CD14-positive monocyte (primary cell): ENCODE data around the gene CNTNAP2. TPM values are rescaled to one million over a fixed set of nuclear protein-coding genes. Genes with fewer than 3 reads are reported as not detected.

ENCODE experiments used
- DNase-seq, 3 donors: peaks; one replicate each; pipeline ENCODE4 v3.0.0-alpha.2; 2011 to 2022
- H2AFZ ChIP-seq: 2 replicates; pipeline ENCODE4 v1.6.0; 2012; ENCODE audit warnings: mild to moderate bottlenecking, low read depth, low read length, inconsistent platforms; ENCODE audit not compliant: insufficient read depth, poor library complexity, severe bottlenecking
- H3K27ac ChIP-seq, 2 donors: 1 replicate in 1 of 2; 2 replicates in 1 of 2; pipeline ENCODE4 v1.5.1; 2012 to 2013; ENCODE audit warnings: low read length in 2 of 2, control low read depth in 1 of 2, inconsistent platforms in 1 of 2, low read depth in 1 of 2, mild to moderate bottlenecking in 1 of 2
- H3K27me3 ChIP-seq, 2 donors: one replicate each; pipeline versions ENCODE4 v1.6.0 to v1.6.1; 2011 to 2013; ENCODE audit warnings: low read length in 2 of 2; ENCODE audit not compliant: control insufficient read depth in 2 of 2, insufficient read depth in 2 of 2
- H3K36me3 ChIP-seq, 2 donors: replicated peaks in 1 of 2; 1 replicate in 1 of 2; 2 replicates in 1 of 2; pipeline versions ENCODE4 v1.5.1 to v1.6.1; 2012 to 2013; ENCODE audit warnings: low read length in 2 of 2, control low read depth in 1 of 2, inconsistent platforms in 1 of 2, mild to moderate bottlenecking in 1 of 2; ENCODE audit not compliant: insufficient read depth in 2 of 2, control insufficient read depth in 1 of 2
- H3K4me1 ChIP-seq, 2 donors: 1 replicate in 1 of 2; 2 replicates in 1 of 2; pipeline versions ENCODE4 v1.5.1 to v1.6.1; 2012 to 2013; ENCODE audit warnings: low read length in 2 of 2, control low read depth in 1 of 2, inconsistent platforms in 1 of 2, mild to moderate bottlenecking in 1 of 2, moderate library complexity in 1 of 2; ENCODE audit not compliant: insufficient read depth in 2 of 2, control insufficient read depth in 1 of 2
- H3K4me2 ChIP-seq: replicated peaks from 2 replicates; pipeline ENCODE3; 2012; ENCODE audit warnings: low read length, moderate library complexity, mild to moderate bottlenecking; ENCODE audit not compliant: poor library complexity, severe bottlenecking; ENCODE audit errors: extremely low read depth
- H3K4me3 ChIP-seq, 3 experiments: fragments of 200-600 bp in 1 of 3; sonication (generic) in 1 of 3; replicated peaks in 1 of 3; 1 replicate in 2 of 3; 2 replicates in 1 of 3; pipeline ENCODE4 v1.5.1; 2011 to 2013; ENCODE audit warnings: low read length in 3 of 3, mild to moderate bottlenecking in 3 of 3, control low read depth in 2 of 3, low read depth in 2 of 3, inconsistent platforms in 1 of 3, moderate library complexity in 1 of 3
- H3K79me2 ChIP-seq: 2 replicates; pipeline ENCODE4 v1.6.0; 2012; ENCODE audit warnings: mild to moderate bottlenecking, control low read depth, inconsistent platforms, low read length, moderate library complexity; ENCODE audit not compliant: insufficient read depth
- H3K9ac ChIP-seq: 2 replicates; pipeline ENCODE4 v1.6.0; 2017; ENCODE audit warnings: low read length, mild to moderate bottlenecking; ENCODE audit not compliant: insufficient read depth, poor library complexity, severe bottlenecking
- H3K9me3 ChIP-seq, 2 donors: replicated peaks in 1 of 2; 1 replicate in 1 of 2; 2 replicates in 1 of 2; pipeline versions ENCODE4 v1.5.1 to v1.6.1; 2012 to 2013; ENCODE audit warnings: low read length in 2 of 2, control low read depth in 1 of 2; ENCODE audit not compliant: control insufficient read depth in 1 of 2, insufficient read depth in 1 of 2
- H4K20me1 ChIP-seq: 2 replicates; pipeline ENCODE4 v1.6.0; 2012; ENCODE audit warnings: mild to moderate bottlenecking, low read length, control low read depth, moderate library complexity; ENCODE audit not compliant: insufficient read depth
- H3K27ac Mint-ChIP-seq, 7 donors: one replicate each; pipeline ENCODE4 v1.8.0; 2020; ENCODE audit warnings: mild to moderate bottlenecking in 7 of 7, mixed read lengths in 7 of 7, moderate library complexity in 6 of 7, inconsistent platforms in 2 of 7
- H3K27me3 Mint-ChIP-seq, 3 donors: one replicate each; pipeline ENCODE4 v1.8.0; 2021 to 2022; ENCODE audit warnings: low read depth in 3 of 3, mild to moderate bottlenecking in 3 of 3, mixed read lengths in 3 of 3, moderate library complexity in 3 of 3, inconsistent platforms in 1 of 3
- H3K36me3 Mint-ChIP-seq, 2 donors: one replicate each; pipeline ENCODE4 v1.8.0; 2020; ENCODE audit warnings: mixed read lengths in 2 of 2, inconsistent platforms in 1 of 2, mild to moderate bottlenecking in 1 of 2
- H3K4me1 Mint-ChIP-seq: one replicate; pipeline ENCODE4 v1.8.0; 2020; ENCODE audit warnings: mild to moderate bottlenecking, mixed read lengths
- H3K4me3 Mint-ChIP-seq, 2 donors: one replicate each; pipeline ENCODE4 v1.8.0; 2020; ENCODE audit warnings: mild to moderate bottlenecking in 2 of 2, mixed read lengths in 2 of 2, moderate library complexity in 1 of 2
- H3K9me3 Mint-ChIP-seq, 7 donors: one replicate each; pipeline ENCODE4 v1.8.0; 2020 to 2022; ENCODE audit warnings: mixed read lengths in 7 of 7, mild to moderate bottlenecking in 6 of 7, moderate library complexity in 6 of 7, inconsistent platforms in 2 of 7
- WGBS: methylation state at CpG from one replicate; pipeline ENCODE4 v1.1.5; 2013; ENCODE audit warnings: missing lambda C conversion rate; ENCODE audit not compliant: insufficient coverage; 5-methylcytosine and 5-hydroxymethylcytosine counted together
- intact Hi-C, 2 donors: fragments of 100-400 bp; cut with micrococcal nuclease; formaldehyde crosslinking; loops; one replicate each; pipeline versions ENCODE4 v1.15.0 to v1.15.1; 2023
- polyA plus RNA-seq, 3 donors: library from polyadenylated mRNA; depleted of rRNA in 1 of 3; unstranded in 2 of 3; stranded (reverse) in 1 of 3; fragments of 300-500 nt in 2 of 3; fragments of >200 nt in 1 of 3; fragmentation: Illumina TruSeq in 2 of 3; gene quantifications; 1 replicate in 2 of 3; 2 replicates in 1 of 3; pipeline ENCODE4 v1.2.3, GENCODE V29; 2012 to 2021
- TF ChIP-seq, protein P1 (sequence below): fragments of 200-600 bp; IDR thresholded peaks from one replicate; pipeline ENCODE4 v1.8.0; 2022; ENCODE audit warnings: antibody characterized with exemption, mild to moderate bottlenecking

CNTNAP2 gene
- polyA plus RNA-seq, 3 donors, result 0.01 TPM; not detected in 2

DNA sequence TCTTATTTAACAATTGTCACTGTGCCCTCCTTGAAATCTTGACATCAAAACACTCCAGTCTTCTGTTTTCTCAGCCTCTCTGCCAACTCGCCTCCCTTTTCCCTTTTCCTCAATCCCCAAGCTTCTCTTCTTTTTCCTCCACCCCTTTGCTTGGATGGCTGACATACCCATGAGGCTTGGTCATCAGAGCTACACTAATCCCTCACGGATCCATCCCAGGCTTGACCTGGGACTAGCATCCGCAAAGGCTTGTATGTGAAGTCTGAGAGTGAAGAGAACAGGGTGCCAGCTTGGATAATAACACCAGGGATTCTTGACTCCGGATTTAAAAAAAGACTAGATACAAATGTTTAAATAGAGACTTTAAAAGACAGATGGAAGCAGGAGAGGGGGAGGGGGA lies 2045.2 kb downstream of the CNTNAP2 start:
- WGBS, result 86% methylated on average over 3 of the region's 4 CpGs
- H4K20me1 ChIP-seq, result no peaks in the 10 kb centered on the region

DNA sequence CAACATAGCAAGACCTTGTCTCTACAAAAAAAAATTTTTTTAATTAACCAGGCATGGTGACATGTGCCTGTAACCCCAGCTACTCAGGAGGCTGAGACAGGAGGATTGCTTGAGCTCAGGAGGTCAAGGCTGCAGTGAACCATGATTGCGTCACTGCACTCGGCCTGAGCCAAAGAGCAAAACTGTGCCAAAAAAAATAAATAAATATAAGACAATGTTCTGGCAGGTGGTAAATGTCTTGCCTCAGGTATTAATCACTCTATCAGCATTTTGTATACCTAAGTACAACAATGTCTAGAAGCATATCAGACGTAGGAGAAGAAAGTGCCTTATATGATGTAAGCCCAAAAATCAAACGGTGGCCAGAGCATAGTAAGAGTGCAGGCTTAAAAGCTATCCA lies 2046.2 kb downstream of the CNTNAP2 start:
- no peak for DNase-seq
- no peak overlapping the region for H3K4me3 Mint-ChIP-seq

More for the DNA sequence above, 2045.2 kb downstream of the CNTNAP2 start:
- no peak for DNase-seq
- H3K79me2 ChIP-seq, result no peaks in the 10 kb centered on the region
- no peak overlapping the region for H3K9ac ChIP-seq
- no peaks in the 10 kb centered on the region for H3K27me3 ChIP-seq
- Mint-ChIP-seq H3K4me3 (no peak overlapping the region), H3K9me3 (peaks cover 3 to 9% (median 6%) of the 10 kb centered on the region in 7 donors), H3K36me3 (no peaks in the 10 kb centered on the region), H3K27ac (no peak overlapping the region), H3K27me3 (peaks cover 0 to 4% (median 0%) of the 10 kb centered on the region in 3 donors), H3K4me1 (peaks cover 2% of the 10 kb centered on the region)
- no peaks in the 10 kb centered on the region for H3K4me1 ChIP-seq
- no peaks in the 10 kb centered on the region for H3K9me3 ChIP-seq
- no peak overlapping the region for H3K4me3 ChIP-seq
- no peaks in the 10 kb centered on the region for H3K36me3 ChIP-seq
- intact Hi-C loops, result no loop called here
- H3K27ac ChIP-seq, result no peak overlapping the region
- no peak overlapping the region for H3K4me2 ChIP-seq
- TF ChIP-seq, protein P1, sequence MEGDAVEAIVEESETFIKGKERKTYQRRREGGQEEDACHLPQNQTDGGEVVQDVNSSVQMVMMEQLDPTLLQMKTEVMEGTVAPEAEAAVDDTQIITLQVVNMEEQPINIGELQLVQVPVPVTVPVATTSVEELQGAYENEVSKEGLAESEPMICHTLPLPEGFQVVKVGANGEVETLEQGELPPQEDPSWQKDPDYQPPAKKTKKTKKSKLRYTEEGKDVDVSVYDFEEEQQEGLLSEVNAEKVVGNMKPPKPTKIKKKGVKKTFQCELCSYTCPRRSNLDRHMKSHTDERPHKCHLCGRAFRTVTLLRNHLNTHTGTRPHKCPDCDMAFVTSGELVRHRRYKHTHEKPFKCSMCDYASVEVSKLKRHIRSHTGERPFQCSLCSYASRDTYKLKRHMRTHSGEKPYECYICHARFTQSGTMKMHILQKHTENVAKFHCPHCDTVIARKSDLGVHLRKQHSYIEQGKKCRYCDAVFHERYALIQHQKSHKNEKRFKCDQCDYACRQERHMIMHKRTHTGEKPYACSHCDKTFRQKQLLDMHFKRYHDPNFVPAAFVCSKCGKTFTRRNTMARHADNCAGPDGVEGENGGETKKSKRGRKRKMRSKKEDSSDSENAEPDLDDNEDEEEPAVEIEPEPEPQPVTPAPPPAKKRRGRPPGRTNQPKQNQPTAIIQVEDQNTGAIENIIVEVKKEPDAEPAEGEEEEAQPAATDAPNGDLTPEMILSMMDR, result no peak
- no peak overlapping the region for H2AFZ ChIP-seq

More for the DNA sequence above, 2046.2 kb downstream of the CNTNAP2 start:
- Histone ChIP-seq H3K27me3 (no peaks in the 10 kb centered on the region), H3K4me1 (no peaks in the 10 kb centered on the region), H3K4me3 (no peak overlapping the region), H3K9me3 (no peaks in the 10 kb centered on the region), H2AFZ (no peak overlapping the region), H3K79me2 (no peaks in the 10 kb centered on the region), H3K27ac (no peak overlapping the region), H3K4me2 (no peak overlapping the region), H4K20me1 (no peaks in the 10 kb centered on the region), H3K9ac (no peak overlapping the region), H3K36me3 (no peaks in the 10 kb centered on the region)
- H3K9me3 Mint-ChIP-seq, result peaks cover 3 to 9% (median 6%) of the 10 kb centered on the region in 7 donors
- H3K36me3 Mint-ChIP-seq, result no peaks in the 10 kb centered on the region
- TF ChIP-seq, protein P1, result no peak
- intact Hi-C loops, result no loop called here
- no peak overlapping the region for H3K27ac Mint-ChIP-seq
- H3K4me1 Mint-ChIP-seq, result peaks cover 2% of the 10 kb centered on the region
- H3K27me3 Mint-ChIP-seq, result peaks cover 0 to 4% (median 0%) of the 10 kb centered on the region in 3 donors
- WGBS, result no CpG with 5 or more reads among the region's 4 CpGs
